HepG2 (cell line): Measurements from ENCODE around the gene SASH3. TPM values are rescaled to one million over a fixed set of nuclear protein-coding genes. Genes with fewer than 3 reads are reported as not detected.

Experiments used
- ATAC-seq: fragments of 200-7000 bp; cut with Tn5 transposase; 3 replicates; pipeline ENCODE4 v1.9.1; 2020; ENCODE audit warnings: mild to moderate bottlenecking, moderate library complexity
- BruUV-seq: library from RNA; stranded (reverse); fragments of 400-500 nt; replicated peaks from 2 replicates; lab custom pipeline; 2021; lab: Mats Ljungman, UMichigan
- CTCF ChIA-PET: fragments of 300-600 bp; formaldehyde crosslinking; extraction: SDS; loops from one replicate; lab custom pipeline; 2021; ENCODE audit warnings: low total read pairs, inconsistent platforms, low intra/inter-chr PET ratio; lab: Yijun Ruan, JAX
- POLR2A ChIA-PET: fragments of 350-600 bp; sonication (Branson Sonifier 250); formaldehyde crosslinking; loops from one replicate; lab custom pipeline; 2020; ENCODE audit warnings: antibody characterized with exemption, inconsistent platforms; lab: Yijun Ruan, JAX
- DNase-seq: peaks from one replicate; pipeline ENCODE4 v3.0.0-alpha.2; 2015; ENCODE audit warnings: low spot score
- FAIRE-seq: peaks from 3 replicates; lab custom pipeline; 2011; peaks lifted over from hg19 to GRCh38; lab: Jason Lieb, UNC
- H2AFZ ChIP-seq: one replicate; pipeline ENCODE4 v1.6.1; 2011; ENCODE audit warnings: low read length, inconsistent platforms
- H3K27ac ChIP-seq: fragments of 300-600 bp; 3 replicates; pipeline ENCODE4 v1.8.0; 2011; ENCODE audit warnings: mixed run types, mild to moderate bottlenecking, mixed read lengths, low read length, inconsistent platforms; ENCODE audit not compliant: insufficient read depth; ENCODE audit errors: extremely low read length
- H3K27me3 ChIP-seq, 2 experiments: fragments of 200-600 bp in 1 of 2; 2 replicates in 1 of 2; 3 replicates in 1 of 2; pipeline versions ENCODE4 v1.6.0 to v1.8.0; 2011; ENCODE audit warnings: low read length in 2 of 2, mild to moderate bottlenecking in 2 of 2, moderate library complexity in 2 of 2, inconsistent platforms in 1 of 2; ENCODE audit not compliant: insufficient read depth in 2 of 2, control insufficient read depth in 1 of 2
- H3K36me3 ChIP-seq, 2 experiments: fragments of 200-600 bp in 1 of 2; replicated peaks in 1 of 2; 2 replicates in 1 of 2; 3 replicates in 1 of 2; pipeline versions ENCODE4 v1.5.1 to v1.8.0; 2011; ENCODE audit warnings: low read length in 2 of 2, inconsistent platforms in 1 of 2; ENCODE audit not compliant: insufficient read depth in 2 of 2, control insufficient read depth in 1 of 2
- H3K4me1 ChIP-seq: 2 replicates; pipeline ENCODE4 v1.5.1; 2012; ENCODE audit warnings: low read length, inconsistent platforms; ENCODE audit not compliant: insufficient read depth
- H3K4me2 ChIP-seq: 2 replicates; pipeline ENCODE4 v1.6.0; 2011; ENCODE audit warnings: low read depth, low read length, inconsistent platforms
- H3K4me3 ChIP-seq, 3 experiments: fragments of 200-600 bp in 1 of 3; sonication (generic), shearing (Covaris generic) in 1 of 3; replicated peaks in 1 of 3; 2 replicates each; pipeline ENCODE4 v1.5.1; 2011 to 2016; ENCODE audit warnings: low read length in 3 of 3, inconsistent platforms in 2 of 3, low read depth in 2 of 3, mild to moderate bottlenecking in 2 of 3, control low read depth in 1 of 3, mixed read lengths in 1 of 3; ENCODE audit not compliant: insufficient read depth in 1 of 3
- H3K79me2 ChIP-seq: one replicate; pipeline ENCODE4 v1.6.1; 2011; ENCODE audit warnings: low read length, inconsistent platforms; ENCODE audit not compliant: insufficient read depth
- H3K9ac ChIP-seq: 2 replicates; pipeline ENCODE4 v1.6.0; 2011; ENCODE audit warnings: mild to moderate bottlenecking, low read depth, low read length, inconsistent platforms; ENCODE audit not compliant: insufficient read depth
- H3K9me3 ChIP-seq: 2 replicates; pipeline ENCODE4 v1.5.1; 2012; ENCODE audit warnings: mild to moderate bottlenecking, low read length
- H4K20me1 ChIP-seq: 2 replicates; pipeline ENCODE4 v1.6.0; 2011; ENCODE audit warnings: inconsistent platforms, mild to moderate bottlenecking, low read length, moderate library complexity; ENCODE audit not compliant: insufficient read depth
- DDIT3 ChIP-seq: sonication (generic); formaldehyde crosslinking; IDR thresholded peaks from 2 replicates; pipeline ENCODE4 v1.4.0; 2020; ENCODE audit warnings: mild to moderate bottlenecking, missing genetic modification reagents
- MIER2 ChIP-seq: IDR thresholded peaks from 2 replicates; pipeline ENCODE4 v1.6.1; 2016; ENCODE audit warnings: missing biosample characterization, missing genetic modification reagents
- MLLT10 ChIP-seq: sonication (generic); formaldehyde crosslinking; IDR thresholded peaks from 2 replicates; pipeline ENCODE4 v1.4.0; 2020; ENCODE audit warnings: missing genetic modification reagents
- PRMT3 ChIP-seq: sonication (generic); formaldehyde crosslinking; IDR thresholded peaks from 2 replicates; pipeline ENCODE4 v1.8.1; 2022; ENCODE audit warnings: low read depth, mild to moderate bottlenecking, moderate library complexity, missing genetic modification reagents, borderline replicate concordance
- RARA ChIP-seq: IDR thresholded peaks from 2 replicates; pipeline ENCODE4 v1.6.1; 2016; ENCODE audit warnings: missing genetic modification reagents, missing compliant biosample characterization
- SIX4 ChIP-seq: sonication (generic); formaldehyde crosslinking; IDR thresholded peaks from 2 replicates; pipeline ENCODE4 v1.4.0; 2020; ENCODE audit warnings: missing genetic modification reagents
- SMARCE1 ChIP-seq: fragments of 450-650 bp; IDR thresholded peaks from 2 replicates; pipeline ENCODE4 v1.6.1; 2017; ENCODE audit warnings: borderline replicate concordance
- SP1 ChIP-seq, 2 experiments: fragments of 450-650 bp in 1 of 2; sonication (generic) in 1 of 2; formaldehyde crosslinking in 1 of 2; IDR thresholded peaks; 2 replicates each; pipeline versions ENCODE4 v1.4.0 to v1.6.1; 2016 to 2020; ENCODE audit warnings: missing genetic modification reagents in 1 of 2
- TFE3 ChIP-seq: IDR thresholded peaks from 2 replicates; pipeline ENCODE4 v1.6.1; 2016
- TGIF2 ChIP-seq: IDR thresholded peaks from 2 replicates; pipeline ENCODE4 v1.6.1; 2016; ENCODE audit warnings: control low read depth, missing compliant biosample characterization
- ZBTB21 ChIP-seq: sonication (generic); formaldehyde crosslinking; IDR thresholded peaks from 2 replicates; pipeline ENCODE4 v1.4.0; 2020; ENCODE audit warnings: missing genetic modification reagents
- ZBTB3 ChIP-seq: sonication (generic); formaldehyde crosslinking; IDR thresholded peaks from 2 replicates; pipeline ENCODE4 v1.4.0; 2020; ENCODE audit warnings: low read depth, mild to moderate bottlenecking, moderate library complexity, missing genetic modification reagents, borderline replicate concordance
- ZNF468 ChIP-seq: sonication (generic); formaldehyde crosslinking; IDR thresholded peaks from 2 replicates; pipeline ENCODE4 v1.8.0; 2022; ENCODE audit warnings: mild to moderate bottlenecking, moderate library complexity, missing genetic modification reagents
- ZNF878 ChIP-seq: sonication (generic); formaldehyde crosslinking; IDR thresholded peaks from 2 replicates; pipeline ENCODE4 v1.8.1; 2023; ENCODE audit warnings: mild to moderate bottlenecking, missing genetic modification reagents, moderate library complexity
- WGBS: methylation state at CpG from one replicate; pipeline ENCODE4 v1.1.6; 2017; ENCODE audit warnings: low lambda C conversion rate; 5-methylcytosine and 5-hydroxymethylcytosine counted together
- in situ Hi-C: cut with HindIII; loops from 2 replicates; pipeline ENCODE4 v1.10.0; 2017; ENCODE audit warnings: low pct_unique_long_range_greater_than_20kb; ENCODE audit not compliant: extremely low pct_ligation_motif_present
- intact Hi-C: fragments of 100-400 bp; cut with micrococcal nuclease; formaldehyde crosslinking; loops from one replicate; pipeline ENCODE4 v1.10.0; 2022; ENCODE audit not compliant: unreplicated experiment
- polyA plus RNA-seq, 8 experiments: library from polyadenylated mRNA; depleted of rRNA in 3 of 8; stranded (reverse) in 7 of 8; unstranded in 1 of 8; fragments of >200 nt; fragmentation: Illumina TruSeq in 4 of 8; extraction: Trizol in 4 of 8; gene quantifications; 2 replicates each; pipeline versions ENCODE4 v1.2.1 to v1.2.3, GENCODE V29; 2011 to 2016; ENCODE audit warnings: low read depth in 4 of 8, missing spikeins in 1 of 8, mixed read lengths in 1 of 8; ENCODE audit not compliant: insufficient read depth in 1 of 8
- total RNA-seq, 5 experiments: library from RNA; depleted of rRNA; stranded (reverse); fragments of >200 nt; fragmentation: Illumina TruSeq; extraction: Trizol; gene quantifications; 2 replicates each; pipeline ENCODE4 v1.2.3, GENCODE V29; 2016; ENCODE audit warnings: low read depth in 1 of 5
- TF ChIP-seq, protein P1 (sequence below): sonication (generic); formaldehyde crosslinking; IDR thresholded peaks from 2 replicates; pipeline ENCODE4 v1.4.0; 2020; ENCODE audit warnings: missing genetic modification reagents, borderline replicate concordance
- TF ChIP-seq, protein P2 (sequence below): sonication (generic); formaldehyde crosslinking; IDR thresholded peaks from 2 replicates; pipeline ENCODE4 v1.9.0; 2022; ENCODE audit warnings: low read depth, missing genetic modification reagents

SASH3 gene
- total and polyA plus RNA-seq, 2 of the 13 experiments (the other 11 are each of a cell fraction or from before 2014, with no cell fraction given), result 0.08 TPM; not detected in 1

DNA sequence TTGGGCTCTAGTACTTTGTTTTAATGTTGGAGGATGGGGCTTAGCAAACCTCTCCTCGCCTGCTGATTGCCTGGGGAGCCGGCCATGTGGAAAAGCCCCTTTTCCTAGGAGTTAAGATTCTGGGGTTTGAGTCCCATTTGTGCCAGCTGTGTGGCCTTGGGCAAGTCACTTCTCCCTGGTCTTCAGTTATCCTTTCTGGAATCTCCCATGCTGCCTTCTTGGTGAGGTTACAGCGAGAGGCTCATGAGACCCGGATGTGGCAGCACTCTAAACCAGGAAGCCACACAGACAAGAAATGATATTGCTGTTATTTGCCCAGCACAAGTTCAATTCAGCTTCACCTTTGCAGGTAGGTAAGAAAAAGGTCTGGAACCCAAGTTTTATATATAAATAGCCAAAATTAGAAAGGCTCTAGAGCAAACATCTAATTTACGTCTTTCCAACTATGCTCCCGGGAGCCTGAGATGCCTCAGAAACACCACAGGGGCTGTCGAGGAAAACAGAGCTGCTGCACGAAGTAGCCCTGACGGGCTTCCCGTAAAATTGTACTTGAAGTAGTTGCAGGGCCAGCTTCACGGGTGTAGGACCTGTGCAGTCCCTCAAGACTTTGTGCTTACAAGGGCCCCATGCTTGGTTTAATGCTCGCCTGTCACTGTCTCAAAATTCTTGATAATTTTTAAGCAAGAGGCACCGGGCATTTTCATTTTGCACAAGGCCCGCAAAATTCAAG is 8.3 kb upstream of the SASH3 start:
- no peaks in the 10 kb centered on the region for H4K20me1 ChIP-seq
- no peak overlapping the region for H3K9ac ChIP-seq
- TF ChIP-seq DDIT3 (CRISPR knock-in tag) (no peak), SIX4 (CRISPR knock-in tag) (no peak), MLLT10 (no peak), ZBTB21 (no peak), MIER2 (no peak), SP1 (IDR thresholded peaks at IDR 0.05) (no peak), SP1 (CRISPR knock-in tag; IDR thresholded peaks at IDR 0.05) (no peak), RARA (CRISPR knock-in tag) (no peak), TGIF2 (CRISPR knock-in tag) (no peak), TFE3 (no peak), ZNF878 (CRISPR knock-in tag) (no peak), ZBTB3 (no peak), ZNF468 (no peak), SMARCE1 (no peak), PRMT3 (CRISPR knock-in tag) (no peak)
- TF ChIP-seq, protein P1, sequence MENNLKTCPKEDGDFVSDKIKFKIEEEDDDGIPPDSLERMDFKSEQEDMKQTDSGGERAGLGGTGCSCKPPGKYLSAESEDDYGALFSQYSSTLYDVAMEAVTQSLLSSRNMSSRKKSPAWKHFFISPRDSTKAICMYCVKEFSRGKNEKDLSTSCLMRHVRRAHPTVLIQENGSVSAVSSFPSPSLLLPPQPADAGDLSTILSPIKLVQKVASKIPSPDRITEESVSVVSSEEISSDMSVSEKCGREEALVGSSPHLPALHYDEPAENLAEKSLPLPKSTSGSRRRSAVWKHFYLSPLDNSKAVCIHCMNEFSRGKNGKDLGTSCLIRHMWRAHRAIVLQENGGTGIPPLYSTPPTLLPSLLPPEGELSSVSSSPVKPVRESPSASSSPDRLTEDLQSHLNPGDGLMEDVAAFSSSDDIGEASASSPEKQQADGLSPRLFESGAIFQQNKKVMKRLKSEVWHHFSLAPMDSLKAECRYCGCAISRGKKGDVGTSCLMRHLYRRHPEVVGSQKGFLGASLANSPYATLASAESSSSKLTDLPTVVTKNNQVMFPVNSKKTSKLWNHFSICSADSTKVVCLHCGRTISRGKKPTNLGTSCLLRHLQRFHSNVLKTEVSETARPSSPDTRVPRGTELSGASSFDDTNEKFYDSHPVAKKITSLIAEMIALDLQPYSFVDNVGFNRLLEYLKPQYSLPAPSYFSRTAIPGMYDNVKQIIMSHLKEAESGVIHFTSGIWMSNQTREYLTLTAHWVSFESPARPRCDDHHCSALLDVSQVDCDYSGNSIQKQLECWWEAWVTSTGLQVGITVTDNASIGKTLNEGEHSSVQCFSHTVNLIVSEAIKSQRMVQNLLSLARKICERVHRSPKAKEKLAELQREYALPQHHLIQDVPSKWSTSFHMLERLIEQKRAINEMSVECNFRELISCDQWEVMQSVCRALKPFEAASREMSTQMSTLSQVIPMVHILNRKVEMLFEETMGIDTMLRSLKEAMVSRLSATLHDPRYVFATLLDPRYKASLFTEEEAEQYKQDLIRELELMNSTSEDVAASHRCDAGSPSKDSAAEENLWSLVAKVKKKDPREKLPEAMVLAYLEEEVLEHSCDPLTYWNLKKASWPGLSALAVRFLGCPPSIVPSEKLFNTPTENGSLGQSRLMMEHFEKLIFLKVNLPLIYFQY, result no peak
- TF ChIP-seq, protein P2, sequence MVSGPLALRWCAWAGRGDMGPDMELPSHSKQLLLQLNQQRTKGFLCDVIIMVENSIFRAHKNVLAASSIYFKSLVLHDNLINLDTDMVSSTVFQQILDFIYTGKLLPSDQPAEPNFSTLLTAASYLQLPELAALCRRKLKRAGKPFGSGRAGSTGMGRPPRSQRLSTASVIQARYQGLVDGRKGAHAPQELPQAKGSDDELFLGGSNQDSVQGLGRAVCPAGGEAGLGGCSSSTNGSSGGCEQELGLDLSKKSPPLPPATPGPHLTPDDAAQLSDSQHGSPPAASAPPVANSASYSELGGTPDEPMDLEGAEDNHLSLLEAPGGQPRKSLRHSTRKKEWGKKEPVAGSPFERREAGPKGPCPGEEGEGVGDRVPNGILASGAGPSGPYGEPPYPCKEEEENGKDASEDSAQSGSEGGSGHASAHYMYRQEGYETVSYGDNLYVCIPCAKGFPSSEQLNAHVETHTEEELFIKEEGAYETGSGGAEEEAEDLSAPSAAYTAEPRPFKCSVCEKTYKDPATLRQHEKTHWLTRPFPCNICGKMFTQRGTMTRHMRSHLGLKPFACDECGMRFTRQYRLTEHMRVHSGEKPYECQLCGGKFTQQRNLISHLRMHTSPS (CRISPR knock-in tag), result no peak
- H3K4me1 ChIP-seq, result peaks cover 65% of the 10 kb centered on the region
- H3K27ac ChIP-seq, result no peak overlapping the region
- BruUV-seq, result no TSS peak
- H3K36me3 ChIP-seq, result no peaks in the 10 kb centered on the region
- FAIRE-seq (no peak), ATAC-seq (no peak), DNase-seq (no peak)
- no peak overlapping the region; the same call in 1 of the 2 replicates for H3K4me2 ChIP-seq
- peak overlapping the region; percentile 27 for H2AFZ ChIP-seq
- in situ Hi-C loops, result no loop called here
- H3K79me2 ChIP-seq, result no peaks in the 10 kb centered on the region
- POLR2A ChIA-PET, result no interaction called here
- WGBS, result 58% methylated on average over 7 of the region's 14 CpGs
- no peaks in the 10 kb centered on the region for H3K9me3 ChIP-seq
- CTCF ChIA-PET, result no interaction called here
- no peak overlapping the region for H3K4me3 ChIP-seq
- H3K27me3 ChIP-seq, result no peaks in the 10 kb centered on the region
- intact Hi-C loops, result no loop called here
